ENCODE results near the gene PIH1D1. TPM values are rescaled to one million over a fixed set of nuclear protein-coding genes. Genes with fewer than 3 reads are reported as not detected.

Gene PIH1D1
- total and polyA plus RNA-seq, 2 of the 13 experiments (the other 11 are each of a cell fraction or from before 2014, with no cell fraction given): 110 to 137 TPM

DNA sequence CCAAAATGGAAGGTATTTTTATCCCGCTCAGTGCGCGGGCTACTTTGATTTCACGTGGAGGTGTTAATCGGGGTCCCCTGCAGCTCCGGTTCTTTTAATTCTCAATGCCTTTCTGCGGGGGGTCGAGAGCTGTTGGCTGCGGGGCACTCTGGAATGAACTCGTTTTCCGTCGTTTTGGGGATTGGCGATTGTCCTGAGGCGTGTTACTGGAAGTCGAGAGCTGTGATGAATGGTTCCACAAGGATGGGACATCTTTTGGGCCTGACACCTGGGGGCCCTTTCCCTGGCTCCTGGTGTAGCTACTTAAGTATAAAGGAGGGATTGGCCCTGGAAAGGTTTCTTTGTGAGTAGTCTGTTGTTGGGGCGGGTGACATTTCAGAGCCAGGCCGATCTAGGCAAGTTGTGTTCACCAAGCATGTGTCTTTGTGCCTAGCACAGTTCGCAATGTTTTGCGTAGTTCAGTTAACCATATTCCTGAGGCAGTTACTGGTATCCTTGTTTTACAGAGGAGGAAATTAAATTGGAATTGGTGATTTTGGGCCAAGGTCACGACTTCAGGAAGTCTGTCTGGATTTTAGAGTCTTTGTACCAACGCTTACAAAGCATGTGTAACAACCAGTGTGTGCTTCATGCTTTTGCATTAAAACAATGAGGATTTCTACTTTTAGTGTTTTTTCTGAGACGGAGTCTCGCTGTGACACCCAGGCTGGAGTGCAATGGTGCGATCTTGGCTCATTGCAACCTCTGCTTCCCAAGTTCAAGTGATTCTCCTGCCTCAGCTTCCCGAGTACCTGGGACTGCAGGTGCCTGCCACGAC lies 36.6 kb upstream of the PIH1D1 start (continued):
- no peak for TF ChIP-seq MTERF4 (CRISPR knock-in tag; IDR thresholded peaks at IDR 0.05)
- TF ChIP-seq, protein P1, sequence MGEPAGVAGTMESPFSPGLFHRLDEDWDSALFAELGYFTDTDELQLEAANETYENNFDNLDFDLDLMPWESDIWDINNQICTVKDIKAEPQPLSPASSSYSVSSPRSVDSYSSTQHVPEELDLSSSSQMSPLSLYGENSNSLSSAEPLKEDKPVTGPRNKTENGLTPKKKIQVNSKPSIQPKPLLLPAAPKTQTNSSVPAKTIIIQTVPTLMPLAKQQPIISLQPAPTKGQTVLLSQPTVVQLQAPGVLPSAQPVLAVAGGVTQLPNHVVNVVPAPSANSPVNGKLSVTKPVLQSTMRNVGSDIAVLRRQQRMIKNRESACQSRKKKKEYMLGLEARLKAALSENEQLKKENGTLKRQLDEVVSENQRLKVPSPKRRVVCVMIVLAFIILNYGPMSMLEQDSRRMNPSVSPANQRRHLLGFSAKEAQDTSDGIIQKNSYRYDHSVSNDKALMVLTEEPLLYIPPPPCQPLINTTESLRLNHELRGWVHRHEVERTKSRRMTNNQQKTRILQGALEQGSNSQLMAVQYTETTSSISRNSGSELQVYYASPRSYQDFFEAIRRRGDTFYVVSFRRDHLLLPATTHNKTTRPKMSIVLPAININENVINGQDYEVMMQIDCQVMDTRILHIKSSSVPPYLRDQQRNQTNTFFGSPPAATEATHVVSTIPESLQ (CRISPR knock-in tag; conservative IDR thresholded peaks at IDR 0.05): no peak
- no peak for TF ChIP-seq HDAC2 (CRISPR knock-in tag; IDR thresholded peaks at IDR 0.05)
- TF ChIP-seq ZNF841 (CRISPR knock-in tag; IDR thresholded peaks at IDR 0.05; ENCODE audit: borderline replicate concordance): no peak
- no peak for TF ChIP-seq CEBPG (CRISPR knock-in tag; IDR thresholded peaks at IDR 0.05)
- peak; percentile 12; the same call in 1 of the 2 replicates for TF ChIP-seq MIXL1 (CRISPR knock-in tag; IDR thresholded peaks at IDR 0.05)
- TF ChIP-seq PAF1 (CRISPR knock-in tag; IDR thresholded peaks at IDR 0.05): 0 out of 2 replicates have a peak, but pooled peaks have one; percentile 20
- TF ChIP-seq TARDBP (CRISPR knock-in tag; IDR thresholded peaks at IDR 0.05): no peak
- peak; percentile 87 for TF ChIP-seq ZNF816 (CRISPR knock-in tag; IDR thresholded peaks at IDR 0.05; ENCODE audit: borderline replicate concordance)
- TF ChIP-seq, protein P2, sequence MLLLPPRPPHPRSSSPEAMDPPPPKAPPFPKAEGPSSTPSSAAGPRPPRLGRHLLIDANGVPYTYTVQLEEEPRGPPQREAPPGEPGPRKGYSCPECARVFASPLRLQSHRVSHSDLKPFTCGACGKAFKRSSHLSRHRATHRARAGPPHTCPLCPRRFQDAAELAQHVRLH (CRISPR knock-in tag; IDR thresholded peaks at IDR 0.05; ENCODE audit: borderline replicate concordance, low read depth): no peak
- TF ChIP-seq FOSL2 (CRISPR knock-in tag; IDR thresholded peaks at IDR 0.05): no peak
- TF ChIP-seq, protein P3, sequence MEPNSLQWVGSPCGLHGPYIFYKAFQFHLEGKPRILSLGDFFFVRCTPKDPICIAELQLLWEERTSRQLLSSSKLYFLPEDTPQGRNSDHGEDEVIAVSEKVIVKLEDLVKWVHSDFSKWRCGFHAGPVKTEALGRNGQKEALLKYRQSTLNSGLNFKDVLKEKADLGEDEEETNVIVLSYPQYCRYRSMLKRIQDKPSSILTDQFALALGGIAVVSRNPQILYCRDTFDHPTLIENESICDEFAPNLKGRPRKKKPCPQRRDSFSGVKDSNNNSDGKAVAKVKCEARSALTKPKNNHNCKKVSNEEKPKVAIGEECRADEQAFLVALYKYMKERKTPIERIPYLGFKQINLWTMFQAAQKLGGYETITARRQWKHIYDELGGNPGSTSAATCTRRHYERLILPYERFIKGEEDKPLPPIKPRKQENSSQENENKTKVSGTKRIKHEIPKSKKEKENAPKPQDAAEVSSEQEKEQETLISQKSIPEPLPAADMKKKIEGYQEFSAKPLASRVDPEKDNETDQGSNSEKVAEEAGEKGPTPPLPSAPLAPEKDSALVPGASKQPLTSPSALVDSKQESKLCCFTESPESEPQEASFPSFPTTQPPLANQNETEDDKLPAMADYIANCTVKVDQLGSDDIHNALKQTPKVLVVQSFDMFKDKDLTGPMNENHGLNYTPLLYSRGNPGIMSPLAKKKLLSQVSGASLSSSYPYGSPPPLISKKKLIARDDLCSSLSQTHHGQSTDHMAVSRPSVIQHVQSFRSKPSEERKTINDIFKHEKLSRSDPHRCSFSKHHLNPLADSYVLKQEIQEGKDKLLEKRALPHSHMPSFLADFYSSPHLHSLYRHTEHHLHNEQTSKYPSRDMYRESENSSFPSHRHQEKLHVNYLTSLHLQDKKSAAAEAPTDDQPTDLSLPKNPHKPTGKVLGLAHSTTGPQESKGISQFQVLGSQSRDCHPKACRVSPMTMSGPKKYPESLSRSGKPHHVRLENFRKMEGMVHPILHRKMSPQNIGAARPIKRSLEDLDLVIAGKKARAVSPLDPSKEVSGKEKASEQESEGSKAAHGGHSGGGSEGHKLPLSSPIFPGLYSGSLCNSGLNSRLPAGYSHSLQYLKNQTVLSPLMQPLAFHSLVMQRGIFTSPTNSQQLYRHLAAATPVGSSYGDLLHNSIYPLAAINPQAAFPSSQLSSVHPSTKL (CRISPR knock-in tag; IDR thresholded peaks at IDR 0.05): no peak
- no peak for TF ChIP-seq ZNF331 (CRISPR knock-in tag; IDR thresholded peaks at IDR 0.05)
- TF ChIP-seq DR1 (CRISPR knock-in tag; IDR thresholded peaks at IDR 0.05): no peak
- no peak for TF ChIP-seq SMARCC2 (IDR thresholded peaks at IDR 0.05)
- TF ChIP-seq ZNF75D (CRISPR knock-in tag; IDR thresholded peaks at IDR 0.05; ENCODE audit: borderline replicate concordance): no peak
- TF ChIP-seq ZNF720 (CRISPR knock-in tag; IDR thresholded peaks at IDR 0.05): no peak
- TF ChIP-seq, protein P4, sequence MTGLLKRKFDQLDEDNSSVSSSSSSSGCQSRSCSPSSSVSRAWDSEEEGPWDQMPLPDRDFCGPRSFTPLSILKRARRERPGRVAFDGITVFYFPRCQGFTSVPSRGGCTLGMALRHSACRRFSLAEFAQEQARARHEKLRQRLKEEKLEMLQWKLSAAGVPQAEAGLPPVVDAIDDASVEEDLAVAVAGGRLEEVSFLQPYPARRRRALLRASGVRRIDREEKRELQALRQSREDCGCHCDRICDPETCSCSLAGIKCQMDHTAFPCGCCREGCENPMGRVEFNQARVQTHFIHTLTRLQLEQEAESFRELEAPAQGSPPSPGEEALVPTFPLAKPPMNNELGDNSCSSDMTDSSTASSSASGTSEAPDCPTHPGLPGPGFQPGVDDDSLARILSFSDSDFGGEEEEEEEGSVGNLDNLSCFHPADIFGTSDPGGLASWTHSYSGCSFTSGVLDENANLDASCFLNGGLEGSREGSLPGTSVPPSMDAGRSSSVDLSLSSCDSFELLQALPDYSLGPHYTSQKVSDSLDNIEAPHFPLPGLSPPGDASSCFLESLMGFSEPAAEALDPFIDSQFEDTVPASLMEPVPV (CRISPR knock-in tag; IDR thresholded peaks at IDR 0.05): no peak
- no peak for TF ChIP-seq ZBTB38 (CRISPR knock-in tag; IDR thresholded peaks at IDR 0.05)
- TF ChIP-seq MAFK (conservative IDR thresholded peaks at IDR 0.05 in 1 of 2, IDR thresholded peaks at IDR 0.05 in 1 of 2; ENCODE audit: low read length in 2 of 2): no peak
- TF ChIP-seq ZNF333 (CRISPR knock-in tag; IDR thresholded peaks at IDR 0.05; ENCODE audit: borderline replicate concordance): no peak
- no peak for TF ChIP-seq MED8 (CRISPR knock-in tag; IDR thresholded peaks at IDR 0.05; ENCODE audit: insufficient replicate concordance)
